Duodenal mucosa (tissue), 2 donors: Measurements from ENCODE around the gene SETD1B.

ENCODE experiments used
- H3K27ac ChIP-seq: one replicate; pipeline ENCODE4 v1.7.0; 2013; ENCODE audit warnings: low read depth, low read length
- H3K27me3 ChIP-seq, 2 donors: one replicate each; pipeline ENCODE4 v1.7.0; 2013; ENCODE audit warnings: low read length in 2 of 2, control low read depth in 1 of 2; ENCODE audit not compliant: insufficient read depth in 2 of 2, control insufficient read depth in 1 of 2
- H3K36me3 ChIP-seq, 2 donors: one replicate each; pipeline ENCODE4 v1.7.0; 2013; ENCODE audit warnings: low read length in 2 of 2, control low read depth in 1 of 2; ENCODE audit not compliant: insufficient read depth in 2 of 2, control insufficient read depth in 1 of 2
- H3K4me1 ChIP-seq, 2 donors: one replicate each; pipeline ENCODE4 v1.7.0; 2013; ENCODE audit warnings: low read length in 2 of 2, control low read depth in 1 of 2; ENCODE audit not compliant: insufficient read depth in 2 of 2, control insufficient read depth in 1 of 2
- H3K4me3 ChIP-seq, 2 donors: one replicate each; pipeline ENCODE4 v1.7.0; 2013; ENCODE audit warnings: low read length in 2 of 2, low read depth in 1 of 2
- H3K9ac ChIP-seq, 2 donors: one replicate each; pipeline ENCODE4 v1.7.0; 2013; ENCODE audit warnings: low read length in 2 of 2, low read depth in 1 of 2
- H3K9me3 ChIP-seq, 2 donors: one replicate each; pipeline ENCODE4 v1.7.0; 2013; ENCODE audit warnings: low read length in 2 of 2, control low read depth in 1 of 2; ENCODE audit not compliant: control insufficient read depth in 1 of 2

Gene SETD1B

DNA sequence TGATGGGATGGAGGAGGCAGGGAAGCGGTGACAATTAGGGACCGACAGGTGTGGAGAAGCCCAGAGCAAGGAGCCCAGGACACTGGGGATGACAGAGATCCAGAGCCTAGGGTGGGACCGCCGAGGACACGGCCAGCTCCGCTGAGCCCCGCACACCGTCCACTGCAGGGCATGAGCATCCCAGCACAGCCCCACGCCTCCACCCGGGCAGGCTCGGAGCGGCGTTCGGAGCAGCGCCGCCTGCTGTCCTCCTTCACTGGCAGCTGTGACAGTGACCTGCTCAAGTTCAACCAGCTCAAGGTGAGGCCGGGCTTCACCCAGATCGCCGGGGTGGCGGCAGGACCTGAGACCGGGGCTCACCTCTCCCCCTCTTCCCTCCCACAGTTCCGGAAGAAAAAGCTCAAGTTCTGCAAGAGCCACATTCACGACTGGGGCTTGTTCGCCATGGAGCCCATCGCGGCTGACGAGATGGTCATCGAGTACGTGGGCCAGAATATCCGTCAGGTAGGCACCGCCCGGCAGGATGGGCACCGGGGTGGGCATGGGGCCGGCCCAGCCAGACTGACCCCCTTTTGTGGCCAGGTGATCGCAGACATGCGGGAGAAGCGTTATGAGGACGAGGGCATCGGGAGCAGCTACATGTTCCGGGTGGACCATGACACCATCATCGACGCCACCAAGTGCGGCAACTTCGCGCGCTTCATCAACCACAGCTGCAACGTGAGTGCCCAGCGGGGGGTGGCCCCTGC, 23.7 kb downstream of the SETD1B start:
- Histone ChIP-seq H3K27ac (no peak overlapping the region), H3K9me3 (no peaks in the 10 kb centered on the region), H3K4me1 (no peaks in the 10 kb centered on the region), H3K27me3 (no peaks in the 10 kb centered on the region), H3K9ac (no peak overlapping the region), H3K4me3 (no peak overlapping the region), H3K36me3 (peaks cover 44 to 69% of the 10 kb centered on the region in 2 donors)

DNA sequence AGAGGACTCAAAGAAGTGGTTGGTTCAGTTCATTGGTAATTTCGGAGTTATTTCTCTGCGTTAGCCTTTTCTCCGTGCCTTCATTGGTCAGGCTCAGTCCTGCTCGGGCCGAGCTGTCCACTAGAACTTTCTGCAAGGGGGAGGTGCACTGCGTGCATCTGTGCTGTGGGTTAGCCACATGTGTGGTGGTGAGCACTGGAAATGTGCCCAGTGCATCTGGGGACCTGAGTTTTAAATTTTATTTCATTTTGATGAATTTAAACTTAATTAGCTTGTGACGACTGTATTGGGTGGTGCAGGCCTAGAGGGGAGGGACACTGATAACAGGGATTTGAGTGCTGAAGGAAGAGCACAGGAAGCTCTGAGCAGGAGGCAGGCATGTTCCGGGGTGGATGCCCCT, 24.5 kb downstream of the SETD1B start:
- Histone ChIP-seq H3K36me3 (peaks cover 44 to 65% of the 10 kb centered on the region in 2 donors), H3K27me3 (no peaks in the 10 kb centered on the region), H3K4me1 (no peaks in the 10 kb centered on the region), H3K9me3 (no peaks in the 10 kb centered on the region), H3K4me3 (no peak overlapping the region), H3K9ac (no peak overlapping the region), H3K27ac (no peak overlapping the region)

DNA sequence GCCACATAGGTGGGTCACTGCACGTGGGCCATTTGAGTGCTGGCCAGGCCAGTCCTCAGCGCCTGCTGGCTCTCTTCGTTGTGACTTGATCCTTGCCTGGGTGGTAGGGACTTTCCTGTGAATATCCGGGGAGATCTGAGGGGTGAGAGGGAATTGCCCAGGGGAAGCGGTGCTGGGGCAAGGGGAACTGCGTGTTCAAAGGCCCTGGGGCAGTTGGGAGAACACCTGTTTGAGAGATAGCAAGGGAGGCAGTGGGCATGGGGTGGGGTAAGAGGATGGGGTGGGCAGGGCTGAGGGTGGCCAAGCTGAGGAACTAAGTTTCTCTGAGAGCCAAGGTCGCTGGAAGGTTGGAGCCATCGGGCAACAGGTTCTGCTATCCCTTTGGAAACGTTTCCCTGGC, 25.0 kb downstream of the SETD1B start:
- H3K27me3 ChIP-seq, result no peaks in the 10 kb centered on the region
- H3K36me3 ChIP-seq, result peaks cover 39 to 60% of the 10 kb centered on the region in 2 donors
- no peak overlapping the region for H3K4me3 ChIP-seq
- H3K4me1 ChIP-seq, result no peaks in the 10 kb centered on the region
- no peak overlapping the region for H3K9ac ChIP-seq
- no peaks in the 10 kb centered on the region for H3K9me3 ChIP-seq
- no peak overlapping the region for H3K27ac ChIP-seq

DNA sequence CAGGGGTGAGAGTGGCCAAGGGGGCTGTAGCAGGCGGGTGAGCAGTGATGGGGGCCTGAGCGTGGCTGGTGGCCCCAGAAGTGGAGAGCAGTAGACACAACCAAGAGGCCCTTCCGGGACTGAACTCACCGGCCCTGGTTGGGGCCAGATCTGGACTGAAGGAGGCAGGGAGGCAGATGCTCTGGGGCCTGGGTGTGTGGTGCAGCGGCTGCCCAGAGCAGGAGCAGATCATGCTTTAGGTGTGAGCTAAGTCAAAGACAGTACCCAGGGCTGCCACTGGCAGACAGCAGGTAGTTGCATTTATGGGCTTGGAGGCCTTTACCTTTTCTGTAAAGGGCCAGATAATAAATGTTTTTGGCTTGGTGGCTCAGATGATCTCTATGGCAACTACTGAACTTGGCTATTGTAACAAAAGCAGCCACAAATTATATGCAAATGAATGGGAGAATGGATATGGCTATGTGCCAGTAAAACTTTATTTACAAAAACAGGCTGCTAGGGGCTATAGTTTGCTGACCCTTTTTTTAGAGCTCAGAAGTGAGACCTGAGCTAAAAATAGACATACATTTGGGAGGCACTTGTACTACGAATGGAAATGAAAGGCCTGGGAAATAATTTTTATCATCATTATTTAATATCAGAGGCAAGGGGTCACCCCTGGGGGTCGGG, 25.6 kb downstream of the SETD1B start:
- H3K9ac ChIP-seq, result no peak overlapping the region
- no peak overlapping the region for H3K4me3 ChIP-seq
- no peaks in the 10 kb centered on the region for H3K9me3 ChIP-seq
- H3K27me3 ChIP-seq, result no peaks in the 10 kb centered on the region
- no peak overlapping the region for H3K27ac ChIP-seq
- H3K4me1 ChIP-seq, result no peaks in the 10 kb centered on the region
- H3K36me3 ChIP-seq, result peaks cover 39 to 56% of the 10 kb centered on the region in 2 donors

DNA sequence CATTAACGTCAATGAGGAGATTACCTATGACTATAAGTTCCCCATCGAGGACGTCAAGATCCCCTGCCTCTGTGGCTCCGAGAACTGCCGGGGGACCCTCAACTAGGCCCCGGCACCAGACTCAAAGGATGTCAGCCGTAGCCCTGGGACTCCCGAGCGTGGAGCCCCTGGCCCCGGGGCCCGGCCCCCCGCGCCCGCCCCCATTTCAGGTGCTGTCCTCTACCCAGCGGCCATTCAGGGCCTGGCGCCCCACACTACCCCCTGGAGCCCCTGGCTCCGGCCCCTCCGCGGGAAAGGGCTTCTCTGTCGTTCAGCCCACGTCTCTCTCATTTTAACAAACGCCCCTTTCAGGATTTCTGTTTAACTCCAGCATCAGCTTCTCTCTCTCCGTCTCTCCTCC, 26.3 kb downstream of the SETD1B start:
- Histone ChIP-seq H3K9ac (no peak overlapping the region), H3K27me3 (no peaks in the 10 kb centered on the region), H3K27ac (no peak overlapping the region), H3K9me3 (no peaks in the 10 kb centered on the region), H3K4me3 (no peak overlapping the region), H3K4me1 (no peaks in the 10 kb centered on the region), H3K36me3 (peaks cover 39 to 53% of the 10 kb centered on the region in 2 donors)

DNA sequence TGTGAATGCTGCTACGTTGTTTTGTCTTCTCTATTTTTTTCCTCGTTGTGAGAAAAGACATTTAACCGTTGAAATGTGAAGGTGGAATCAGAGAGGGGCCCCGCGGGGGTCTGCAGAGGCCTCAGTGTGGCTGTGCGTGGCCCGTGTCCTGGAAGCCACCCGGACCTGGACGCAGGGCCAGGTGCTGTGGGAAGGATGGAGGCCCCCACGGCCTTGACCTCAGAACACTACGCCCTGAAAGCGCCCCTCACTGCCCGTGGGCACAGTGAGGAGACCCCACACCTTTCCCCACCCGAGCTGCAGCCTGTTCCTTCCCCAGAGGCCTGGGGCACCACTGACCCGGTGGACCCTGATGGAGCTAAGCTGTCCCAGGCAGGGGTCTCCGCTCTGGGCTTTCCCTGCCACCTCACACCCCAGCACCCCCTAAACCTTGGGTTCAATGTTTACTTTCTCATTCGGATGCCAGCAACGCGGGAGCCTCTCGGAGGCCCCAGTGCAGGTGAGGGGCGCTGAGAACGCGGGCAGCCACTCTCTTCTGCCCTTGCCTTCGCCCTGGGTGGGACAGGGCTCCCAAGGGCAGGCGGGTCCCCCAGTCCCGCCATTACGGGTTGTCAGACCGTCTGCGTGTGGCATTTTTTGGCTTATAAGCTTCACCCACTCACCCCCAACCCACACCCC, 26.9 kb downstream of the SETD1B start:
- no peaks in the 10 kb centered on the region for H3K27me3 ChIP-seq
- no peak overlapping the region for H3K4me3 ChIP-seq
- no peaks in the 10 kb centered on the region for H3K4me1 ChIP-seq
- H3K9me3 ChIP-seq, result no peaks in the 10 kb centered on the region
- H3K9ac ChIP-seq, result no peak overlapping the region
- peaks cover 39 to 51% of the 10 kb centered on the region in 2 donors for H3K36me3 ChIP-seq
- no peak overlapping the region for H3K27ac ChIP-seq

DNA sequence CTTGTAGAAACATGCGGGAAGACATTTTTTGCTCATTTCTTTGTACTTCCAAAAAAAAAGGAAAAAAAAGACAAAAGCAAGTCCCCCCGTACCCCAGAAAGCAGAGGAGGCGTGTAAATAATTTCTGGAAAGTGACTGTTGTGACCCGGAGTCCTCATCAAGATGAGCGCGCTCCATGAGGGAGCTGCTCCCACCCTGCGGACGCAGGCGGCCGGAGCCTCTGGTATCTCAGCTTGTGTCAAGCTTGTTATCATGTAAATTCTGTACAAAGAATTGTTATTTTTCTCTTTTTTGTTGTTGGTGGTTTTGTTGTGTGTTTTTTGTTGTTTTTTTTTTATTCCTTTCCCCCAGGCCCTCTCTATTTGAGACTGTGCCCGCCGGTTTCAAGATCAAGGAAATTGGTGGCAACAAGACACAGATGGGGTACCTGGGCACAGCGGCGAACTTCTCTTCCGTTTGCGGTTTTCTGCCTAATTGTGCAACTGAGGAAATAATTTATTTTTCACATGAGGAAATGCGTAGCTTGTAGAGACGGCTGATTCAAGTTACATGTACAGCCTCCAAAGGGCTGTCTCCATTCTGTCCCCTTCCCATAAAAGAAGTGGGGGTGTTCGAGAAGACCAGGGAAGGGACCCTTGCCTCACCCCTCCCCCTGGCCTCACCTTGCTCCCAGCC, 27.9 kb downstream of the SETD1B start:
- H3K9me3 ChIP-seq, result no peaks in the 10 kb centered on the region
- H3K27ac ChIP-seq, result no peak overlapping the region
- H3K27me3 ChIP-seq, result no peaks in the 10 kb centered on the region
- no peak overlapping the region for H3K9ac ChIP-seq
- H3K4me3 ChIP-seq, result no peak overlapping the region
- H3K36me3 ChIP-seq, result peaks cover 34 to 45% of the 10 kb centered on the region in 2 donors
- H3K4me1 ChIP-seq, result no peaks in the 10 kb centered on the region

DNA sequence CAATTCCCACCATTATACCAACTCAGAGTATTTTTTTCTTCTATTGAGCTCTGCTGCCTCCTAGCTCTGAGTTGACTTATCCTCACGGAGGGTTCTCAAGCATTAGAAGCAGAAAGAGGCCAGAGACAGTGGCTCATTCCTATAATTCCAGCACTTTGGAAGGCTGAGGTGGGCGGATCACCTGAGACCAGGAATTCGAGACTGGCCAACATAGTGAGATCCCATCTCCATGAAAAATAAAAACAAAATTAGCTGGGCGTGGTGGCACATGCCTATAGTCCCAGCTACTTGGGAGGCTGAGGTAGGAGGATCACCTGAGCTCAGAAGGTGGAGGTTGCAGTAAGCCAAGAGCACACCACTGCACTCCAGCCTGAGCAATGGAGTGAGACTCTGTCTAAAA, 33.9 kb downstream of the SETD1B start:
- Histone ChIP-seq H3K36me3 (no peaks in the 10 kb centered on the region), H3K9me3 (no peaks in the 10 kb centered on the region), H3K4me3 (no peak overlapping the region), H3K9ac (no peak overlapping the region), H3K27ac (no peak overlapping the region), H3K4me1 (peaks cover 4 to 5% of the 10 kb centered on the region in 2 donors), H3K27me3 (no peaks in the 10 kb centered on the region)

DNA sequence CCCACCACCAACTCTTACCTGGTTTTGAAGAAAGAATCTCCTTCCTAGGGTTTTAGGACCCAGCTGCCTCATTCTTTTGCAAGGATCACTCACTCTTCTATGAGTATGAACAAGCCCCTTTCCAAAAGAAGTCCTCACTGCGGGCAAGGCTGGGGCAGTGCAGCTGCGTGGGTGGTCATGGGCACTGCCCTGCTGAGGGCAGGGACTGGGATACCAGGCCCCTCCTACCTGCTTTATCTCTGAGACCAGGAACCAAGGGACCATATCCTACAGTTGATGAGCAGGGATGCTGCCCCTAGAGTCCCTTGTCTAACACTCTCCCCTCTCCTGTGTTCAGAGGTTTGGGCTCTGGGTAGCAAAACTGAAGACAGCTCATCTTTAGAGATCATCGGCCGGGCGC, 34.3 kb downstream of the SETD1B start:
- Histone ChIP-seq H3K27ac (no peak overlapping the region), H3K4me3 (no peak overlapping the region), H3K9ac (no peak overlapping the region), H3K36me3 (no peaks in the 10 kb centered on the region), H3K4me1 (peaks cover 4 to 5% of the 10 kb centered on the region in 2 donors), H3K27me3 (no peaks in the 10 kb centered on the region), H3K9me3 (no peaks in the 10 kb centered on the region)
